Measurements from ENCODE around the gene SDE2.

SDE2 gene

GRCh38 chr1:225999227-225999911 lies at the start of gene SDE2:
Gene SDE2 (minus strand): TSS chr1:225999343. CDS start chr1:225999312, 31 bp downstream.
- Mint-ChIP-seq H3K36me3 (peaks cover 7% of the 10 kb centered on the region), H3K27me3 (no peaks in the 10 kb centered on the region), H3K9me3 (ENCODE audit: low read depth) (no peaks in the 10 kb centered on the region), H3K27ac (peak within 1 kb of the TSS; percentile 100), H3K4me3 (peak within 1 kb of the TSS; percentile 100), H3K4me1 (ENCODE audit: low read depth) (peaks cover 84% of the 10 kb centered on the region)

- H3K36me3 Mint-ChIP-seq = peaks cover 7% of the 10 kb centered on the region
- H3K4me1 Mint-ChIP-seq (ENCODE audit: low read depth) = no peaks in the 10 kb centered on the region
- no peak overlapping the region for H3K4me3 Mint-ChIP-seq
- H3K27ac Mint-ChIP-seq = no peak overlapping the region
- no peaks in the 10 kb centered on the region for H3K27me3 Mint-ChIP-seq
- H3K9me3 Mint-ChIP-seq (ENCODE audit: low read depth) = no peaks in the 10 kb centered on the region
Measured at GRCh38 chr1:226048886-226049285, 49.7 kb upstream of the SDE2 start.

GRCh38 chr1:226047495-226047894 lies 48.4 kb upstream of the SDE2 start:
- peaks cover 7% of the 10 kb centered on the region for H3K36me3 Mint-ChIP-seq
- H3K27ac Mint-ChIP-seq = no peak overlapping the region
- no peaks in the 10 kb centered on the region for H3K4me1 Mint-ChIP-seq (ENCODE audit: low read depth)
- no peaks in the 10 kb centered on the region for H3K27me3 Mint-ChIP-seq
- no peak overlapping the region for H3K4me3 Mint-ChIP-seq
- no peaks in the 10 kb centered on the region for H3K9me3 Mint-ChIP-seq (ENCODE audit: low read depth)

GRCh38 chr1:226046240-226046639 lies 47.1 kb upstream of the SDE2 start:
- Mint-ChIP-seq H3K9me3 (ENCODE audit: low read depth) (no peaks in the 10 kb centered on the region), H3K27me3 (no peaks in the 10 kb centered on the region), H3K36me3 (peaks cover 9% of the 10 kb centered on the region), H3K4me1 (ENCODE audit: low read depth) (no peaks in the 10 kb centered on the region), H3K27ac (no peak overlapping the region), H3K4me3 (no peak overlapping the region)

GRCh38 chr1:226044514-226045101 lies 45.5 kb upstream of the SDE2 start:
- H3K4me3 Mint-ChIP-seq = no peak overlapping the region
- H3K27me3 Mint-ChIP-seq = no peaks in the 10 kb centered on the region
- H3K27ac Mint-ChIP-seq = no peak overlapping the region
- H3K36me3 Mint-ChIP-seq = peaks cover 9% of the 10 kb centered on the region
- H3K4me1 Mint-ChIP-seq (ENCODE audit: low read depth) = no peaks in the 10 kb centered on the region
- H3K9me3 Mint-ChIP-seq (ENCODE audit: low read depth) = no peaks in the 10 kb centered on the region

GRCh38 chr1:226041419-226041818 lies 42.3 kb upstream of the SDE2 start:
- Mint-ChIP-seq H3K36me3 (peaks cover 9% of the 10 kb centered on the region), H3K9me3 (ENCODE audit: low read depth) (no peaks in the 10 kb centered on the region)

GRCh38 chr1:226038661-226039060 lies 39.5 kb upstream of the SDE2 start:
- Mint-ChIP-seq H3K4me1 (ENCODE audit: low read depth) (no peaks in the 10 kb centered on the region), H3K36me3 (peaks cover 2% of the 10 kb centered on the region), H3K27ac (no peak overlapping the region), H3K9me3 (ENCODE audit: low read depth) (no peaks in the 10 kb centered on the region), H3K4me3 (no peak overlapping the region), H3K27me3 (no peaks in the 10 kb centered on the region)

More at GRCh38 chr1:226041419-226041818, 42.3 kb upstream of the SDE2 start:
- Mint-ChIP-seq H3K27ac (no peak overlapping the region), H3K4me1 (ENCODE audit: low read depth) (no peaks in the 10 kb centered on the region), H3K27me3 (no peaks in the 10 kb centered on the region), H3K4me3 (no peak overlapping the region)

GRCh38 chr1:226035915-226036314 lies 36.8 kb upstream of the SDE2 start:
- Mint-ChIP-seq H3K4me3 (no peak overlapping the region), H3K27me3 (no peaks in the 10 kb centered on the region), H3K36me3 (no peaks in the 10 kb centered on the region), H3K4me1 (ENCODE audit: low read depth) (no peaks in the 10 kb centered on the region), H3K27ac (no peak overlapping the region), H3K9me3 (ENCODE audit: low read depth) (no peaks in the 10 kb centered on the region)

GRCh38 chr1:226034482-226034881 lies 35.3 kb upstream of the SDE2 start:
- H3K36me3 Mint-ChIP-seq = no peaks in the 10 kb centered on the region
- no peaks in the 10 kb centered on the region for H3K4me1 Mint-ChIP-seq (ENCODE audit: low read depth)
- H3K27me3 Mint-ChIP-seq = no peaks in the 10 kb centered on the region
- no peaks in the 10 kb centered on the region for H3K9me3 Mint-ChIP-seq (ENCODE audit: low read depth)
- H3K4me3 Mint-ChIP-seq = no peak overlapping the region
- no peak overlapping the region for H3K27ac Mint-ChIP-seq

GRCh38 chr1:226033991-226034390 lies 34.8 kb upstream of the SDE2 start:
- H3K27ac Mint-ChIP-seq = no peak overlapping the region

GRCh38 chr1:226033582-226033981 lies 34.4 kb upstream of the SDE2 start:
- Mint-ChIP-seq H3K27me3 (no peaks in the 10 kb centered on the region), H3K27ac (no peak overlapping the region), H3K9me3 (ENCODE audit: low read depth) (no peaks in the 10 kb centered on the region), H3K4me1 (ENCODE audit: low read depth) (no peaks in the 10 kb centered on the region), H3K4me3 (no peak overlapping the region), H3K36me3 (no peaks in the 10 kb centered on the region)

More at GRCh38 chr1:226033991-226034390, 34.8 kb upstream of the SDE2 start:
- no peaks in the 10 kb centered on the region for H3K4me1 Mint-ChIP-seq (ENCODE audit: low read depth)
- no peaks in the 10 kb centered on the region for H3K9me3 Mint-ChIP-seq (ENCODE audit: low read depth)
- no peaks in the 10 kb centered on the region for H3K36me3 Mint-ChIP-seq
- H3K27me3 Mint-ChIP-seq = no peaks in the 10 kb centered on the region
- H3K4me3 Mint-ChIP-seq = no peak overlapping the region

GRCh38 chr1:226029568-226030225 lies 30.6 kb upstream of the SDE2 start:
- H3K27me3 Mint-ChIP-seq = no peaks in the 10 kb centered on the region
- H3K27ac Mint-ChIP-seq = no peak overlapping the region
- no peaks in the 10 kb centered on the region for H3K9me3 Mint-ChIP-seq (ENCODE audit: low read depth)
- no peak overlapping the region for H3K4me3 Mint-ChIP-seq
- H3K36me3 Mint-ChIP-seq = no peaks in the 10 kb centered on the region
- H3K4me1 Mint-ChIP-seq (ENCODE audit: low read depth) = no peaks in the 10 kb centered on the region

- H3K27me3 Mint-ChIP-seq = no peaks in the 10 kb centered on the region
- H3K9me3 Mint-ChIP-seq (ENCODE audit: low read depth) = no peaks in the 10 kb centered on the region
- no peaks in the 10 kb centered on the region for H3K4me1 Mint-ChIP-seq (ENCODE audit: low read depth)
- H3K4me3 Mint-ChIP-seq = no peak overlapping the region
- H3K27ac Mint-ChIP-seq = no peak overlapping the region
- H3K36me3 Mint-ChIP-seq = no peaks in the 10 kb centered on the region
Measured at GRCh38 chr1:226029093-226029496, 30.0 kb upstream of the SDE2 start.

GRCh38 chr1:226027538-226028217 lies 28.5 kb upstream of the SDE2 start:
- Mint-ChIP-seq H3K27ac (no peak overlapping the region), H3K4me1 (ENCODE audit: low read depth) (no peaks in the 10 kb centered on the region), H3K36me3 (no peaks in the 10 kb centered on the region), H3K27me3 (no peaks in the 10 kb centered on the region), H3K4me3 (no peak overlapping the region), H3K9me3 (ENCODE audit: low read depth) (no peaks in the 10 kb centered on the region)

- H3K4me1 Mint-ChIP-seq (ENCODE audit: low read depth) = no peaks in the 10 kb centered on the region
- no peaks in the 10 kb centered on the region for H3K36me3 Mint-ChIP-seq
- no peak overlapping the region for H3K4me3 Mint-ChIP-seq
- no peak overlapping the region for H3K27ac Mint-ChIP-seq
- no peaks in the 10 kb centered on the region for H3K27me3 Mint-ChIP-seq
- H3K9me3 Mint-ChIP-seq (ENCODE audit: low read depth) = no peaks in the 10 kb centered on the region
Measured at GRCh38 chr1:226026833-226027232, 27.7 kb upstream of the SDE2 start.

Measured in activated naive CD8-positive, alpha-beta T cell (primary cell).